ENCODE measurements around the gene KRTCAP2. TPM values are rescaled to one million over a fixed set of nuclear protein-coding genes. Genes with fewer than 3 reads are reported as not detected.
A peak's percentile ranks its signal among the peaks of the same experiment; 100 is the strongest.
"Not testable (repeated sequence)": the region's sequence is repeated elsewhere in the genome, so short reads cannot be mapped to it uniquely, and the experiment has no call there.

The KRTCAP2 gene
- total RNA-seq, 2 donors from 2014 or later = 108 to 166 TPM

DNA sequence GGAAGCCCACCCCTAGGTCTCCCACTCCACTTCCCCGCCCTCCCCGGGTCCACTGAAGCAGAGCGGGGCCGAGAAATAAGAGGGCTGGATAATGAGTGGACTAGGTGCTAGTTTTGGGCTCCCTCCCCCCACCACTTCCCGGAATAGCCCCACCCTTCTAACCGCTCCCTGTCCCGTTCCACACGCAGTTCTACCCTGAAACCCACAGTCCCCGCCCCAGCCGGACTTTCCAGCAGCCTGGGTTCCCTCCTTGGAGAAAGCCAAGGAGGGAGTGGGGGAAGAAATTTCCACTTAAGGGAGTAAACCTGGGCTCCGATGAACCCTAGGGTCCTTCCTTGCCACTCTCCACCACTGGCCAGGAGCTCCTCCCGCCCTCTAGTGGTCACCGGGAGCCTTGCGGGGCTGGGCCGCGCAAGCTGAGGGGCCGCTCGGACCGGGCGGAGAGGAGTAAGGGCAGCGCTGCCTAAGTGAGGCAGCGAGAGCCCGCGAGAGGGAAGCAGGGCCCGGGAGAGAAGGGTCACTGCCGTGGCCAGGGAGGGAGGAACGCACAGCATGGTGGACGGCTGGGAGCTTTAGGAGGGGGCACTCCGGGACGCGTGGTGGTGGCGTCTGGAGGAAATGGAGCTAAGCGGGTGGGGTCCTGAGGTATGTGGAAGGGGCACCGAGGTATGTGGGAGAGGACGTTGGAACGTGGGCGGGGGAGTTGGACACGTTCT is 20.3 kb upstream of the KRTCAP2 start:
- Mint-ChIP-seq H3K9me3 (no peaks in the 10 kb centered on the region), H3K4me3 (peak overlapping the region; percentile 98), H3K4me1 (peaks cover 16% of the 10 kb centered on the region), H3K36me3 (ENCODE audit: low read depth) (peaks cover 30% of the 10 kb centered on the region), H3K27me3 (no peaks in the 10 kb centered on the region), H3K27ac (peak overlapping the region; percentile 99)
- peak; percentile 69 for ATAC-seq (replicated peaks)

DNA sequence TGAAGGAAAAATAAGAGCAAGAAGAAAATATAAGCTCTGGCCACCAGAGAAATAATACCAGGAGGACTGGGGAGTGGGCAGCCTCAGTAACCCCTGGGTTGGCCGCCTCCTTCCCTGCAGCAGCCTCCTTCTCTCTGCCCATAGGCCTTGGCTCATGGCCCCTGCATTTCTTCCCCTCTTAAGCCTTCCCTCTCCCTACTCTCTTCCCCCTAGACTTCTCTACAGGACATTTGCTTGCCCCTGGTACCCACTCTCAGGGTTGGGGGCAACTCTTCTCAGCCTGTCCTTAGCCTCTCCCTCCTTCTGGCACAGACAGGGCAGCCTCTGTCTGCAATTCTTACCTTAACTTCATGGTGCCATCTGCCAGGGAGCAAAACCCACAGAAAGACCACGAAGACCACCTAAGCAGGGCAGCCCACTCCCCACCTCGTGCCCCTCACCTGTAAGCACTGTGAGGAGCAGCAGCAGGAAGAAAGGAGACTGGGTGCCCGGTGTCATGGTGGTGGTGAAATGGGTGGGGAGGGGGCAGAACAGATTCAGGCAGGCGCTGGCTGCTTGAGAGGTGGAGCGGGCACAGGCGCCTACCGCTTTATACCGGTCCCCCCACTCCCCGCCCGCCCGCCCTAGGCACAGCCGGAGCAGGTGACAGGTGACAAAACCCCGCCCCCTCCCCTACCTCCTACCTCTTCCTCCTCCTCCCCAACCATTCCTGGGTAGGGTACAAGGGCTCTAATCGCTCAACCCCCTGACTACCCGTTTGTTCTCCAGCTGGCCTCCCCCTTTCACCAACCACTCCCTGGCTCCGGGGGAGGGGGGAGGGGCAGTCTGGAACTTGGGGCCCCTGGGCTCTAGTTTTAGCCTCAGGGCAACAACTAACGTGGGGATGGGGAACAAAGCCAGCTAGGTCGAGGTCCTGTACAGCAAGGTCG is 19.5 kb upstream of the KRTCAP2 start:
- peaks cover 22% of the 10 kb centered on the region for H3K4me1 Mint-ChIP-seq
- peak overlapping the region; percentile 98 for H3K4me3 Mint-ChIP-seq
- H3K9me3 Mint-ChIP-seq = no peaks in the 10 kb centered on the region
- no peaks in the 10 kb centered on the region for H3K27me3 Mint-ChIP-seq
- peak; percentile 7 for ATAC-seq (replicated peaks)
- peaks cover 30% of the 10 kb centered on the region for H3K36me3 Mint-ChIP-seq (ENCODE audit: low read depth)
- H3K27ac Mint-ChIP-seq = peak overlapping the region; percentile 99

DNA sequence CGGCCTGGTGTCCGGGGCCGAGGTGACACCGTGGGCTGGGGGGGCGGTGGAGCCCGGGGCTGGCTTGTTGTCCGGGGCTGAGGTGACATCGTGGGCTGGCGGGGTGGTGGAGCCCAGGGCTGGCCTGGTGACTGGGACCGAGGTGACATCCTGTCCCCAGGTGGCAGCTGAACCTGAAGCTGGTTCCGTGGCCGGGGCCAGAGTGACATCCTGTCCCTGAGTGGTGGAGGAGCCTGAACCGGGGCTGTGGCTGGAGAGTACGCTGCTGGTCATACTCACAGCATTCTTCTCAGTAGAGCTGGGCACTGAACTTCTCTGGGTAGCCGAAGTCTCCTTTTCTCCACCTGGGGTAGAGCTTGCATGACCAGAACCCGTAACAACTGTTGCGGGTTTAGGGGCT is 18.8 kb upstream of the KRTCAP2 start:
- no peaks in the 10 kb centered on the region for H3K9me3 Mint-ChIP-seq

DNA sequence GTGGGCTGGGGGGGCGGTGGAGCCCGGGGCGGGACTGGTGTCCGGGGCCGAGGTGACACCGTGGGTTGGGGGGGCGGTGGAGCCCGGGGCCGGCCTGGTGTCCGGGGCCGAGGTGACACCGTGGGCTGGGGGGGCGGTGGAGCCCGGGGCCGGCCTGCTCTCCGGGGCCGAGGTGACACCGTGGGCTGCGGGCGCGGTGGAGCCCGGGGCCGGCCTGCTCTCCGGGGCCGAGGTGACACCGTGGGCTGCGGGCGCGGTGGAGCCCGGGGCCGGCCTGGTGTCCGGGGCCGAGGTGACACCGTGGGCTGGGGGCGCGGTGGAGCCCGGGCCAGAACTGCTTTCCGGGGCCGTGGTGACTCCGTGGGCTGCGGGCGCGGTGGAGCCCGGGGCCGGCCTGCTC is 16.8 kb upstream of the KRTCAP2 start:
- H3K27ac Mint-ChIP-seq; H3K27me3 Mint-ChIP-seq; H3K4me3 Mint-ChIP-seq; ATAC-seq (replicated peaks); H3K9me3 Mint-ChIP-seq: not testable (repeated sequence)
- Mint-ChIP-seq H3K4me1 (peaks cover 27% of the 10 kb centered on the region), H3K36me3 (ENCODE audit: low read depth) (peaks cover 16% of the 10 kb centered on the region)

More for the DNA sequence above, 18.8 kb upstream of the KRTCAP2 start:
- Mint-ChIP-seq H3K4me3 (peak overlapping the region; percentile 98), H3K36me3 (ENCODE audit: low read depth) (peaks cover 26% of the 10 kb centered on the region), H3K27ac (peak overlapping the region; percentile 99), H3K27me3 (no peaks in the 10 kb centered on the region), H3K4me1 (peaks cover 26% of the 10 kb centered on the region)
- ATAC-seq (replicated peaks) = no peak

DNA sequence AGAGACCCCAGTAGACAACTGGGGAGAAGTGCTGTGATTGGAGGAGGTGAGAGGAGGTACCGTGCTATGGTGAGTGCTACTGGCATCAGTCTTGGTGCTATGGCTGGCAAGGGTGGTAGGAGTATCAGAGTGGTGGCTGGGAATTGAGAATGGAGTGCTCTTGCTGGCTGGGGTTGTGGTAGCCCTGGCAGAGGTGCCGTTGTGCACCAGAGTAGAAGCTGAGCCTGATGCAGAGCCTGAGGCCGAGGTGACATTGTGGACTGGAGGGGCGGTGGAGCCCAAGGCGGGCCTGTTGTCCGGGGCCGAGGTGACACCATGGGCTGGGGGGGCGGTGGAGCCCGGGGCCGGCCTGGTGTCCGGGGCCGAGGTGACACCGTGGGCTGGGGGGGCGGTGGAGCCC is 15.2 kb upstream of the KRTCAP2 start:
- no peaks in the 10 kb centered on the region for H3K9me3 Mint-ChIP-seq
- peak overlapping the region; percentile 22 for H3K4me3 Mint-ChIP-seq
- no peak for ATAC-seq (replicated peaks)
- peak overlapping the region; percentile 88 for H3K27ac Mint-ChIP-seq
- H3K4me1 Mint-ChIP-seq = peaks cover 25% of the 10 kb centered on the region
- H3K27me3 Mint-ChIP-seq = no peaks in the 10 kb centered on the region
- peaks cover 5% of the 10 kb centered on the region for H3K36me3 Mint-ChIP-seq (ENCODE audit: low read depth)

DNA sequence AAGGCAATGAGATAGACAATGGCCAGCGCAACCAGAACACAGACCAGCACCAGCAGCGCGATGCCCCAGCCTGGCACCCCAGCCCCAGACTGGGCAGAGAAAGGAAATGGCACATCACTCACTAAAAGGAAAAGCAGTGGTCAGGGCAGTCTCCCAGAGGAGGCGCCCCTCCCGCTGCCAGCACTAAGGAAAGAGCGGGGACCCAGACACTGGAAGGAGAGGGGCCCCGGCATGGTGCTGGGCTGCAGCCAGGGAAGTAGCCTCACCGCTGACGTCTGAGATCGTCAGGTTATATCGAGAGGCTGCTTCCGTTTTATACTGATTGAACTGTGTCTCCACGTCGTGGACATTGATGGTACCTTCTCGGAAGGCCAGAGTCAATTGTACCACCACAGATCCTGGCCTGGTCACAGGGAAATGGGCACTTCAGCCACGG is 14.4 kb upstream of the KRTCAP2 start:
- H3K36me3 Mint-ChIP-seq (ENCODE audit: low read depth) = peaks cover 12% of the 10 kb centered on the region
- ATAC-seq (replicated peaks) = no peak
- no peak overlapping the region for H3K4me3 Mint-ChIP-seq
- peak overlapping the region; percentile 16 for H3K27ac Mint-ChIP-seq
- H3K9me3 Mint-ChIP-seq = no peaks in the 10 kb centered on the region
- H3K4me1 Mint-ChIP-seq = peaks cover 23% of the 10 kb centered on the region
- H3K27me3 Mint-ChIP-seq = no peaks in the 10 kb centered on the region

DNA sequence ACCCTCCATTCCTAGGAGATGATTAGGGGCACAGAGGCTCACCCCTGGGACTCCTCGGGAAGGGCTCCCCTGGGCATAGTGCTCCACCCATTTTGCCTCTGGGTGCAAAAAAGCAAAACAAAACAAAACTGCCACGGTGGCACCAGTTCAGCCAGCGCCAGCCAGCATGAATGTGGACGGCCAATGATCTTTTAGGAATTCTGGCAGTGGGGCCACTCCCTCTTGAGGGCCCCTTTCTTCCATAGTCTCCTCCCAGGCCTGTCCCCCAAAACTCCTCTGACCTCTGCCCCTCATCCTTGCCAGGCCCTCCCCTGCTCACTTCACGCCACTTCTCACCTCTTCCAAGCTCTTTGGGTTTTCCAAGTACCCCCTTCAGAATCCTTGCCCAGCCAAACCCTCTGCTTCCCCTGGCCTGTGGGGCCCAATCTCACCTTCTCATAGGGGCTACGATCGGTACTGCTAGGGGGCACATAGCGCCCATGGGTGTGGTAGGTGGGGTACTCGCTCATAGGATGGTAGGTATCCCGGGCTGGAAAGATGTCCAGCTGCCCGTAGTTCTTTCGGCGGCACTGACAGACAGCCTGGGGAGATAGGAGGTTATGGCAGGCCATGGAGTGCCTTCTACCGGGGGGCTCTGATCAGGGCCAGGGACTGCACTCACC is 13.8 kb upstream of the KRTCAP2 start:
- H3K27ac Mint-ChIP-seq = peak overlapping the region; percentile 16
- no peaks in the 10 kb centered on the region for H3K9me3 Mint-ChIP-seq
- H3K4me3 Mint-ChIP-seq = no peak overlapping the region
- ATAC-seq (replicated peaks) = no peak
- H3K27me3 Mint-ChIP-seq = no peaks in the 10 kb centered on the region
- H3K4me1 Mint-ChIP-seq = peaks cover 17% of the 10 kb centered on the region
- H3K36me3 Mint-ChIP-seq (ENCODE audit: low read depth) = peaks cover 14% of the 10 kb centered on the region

DNA sequence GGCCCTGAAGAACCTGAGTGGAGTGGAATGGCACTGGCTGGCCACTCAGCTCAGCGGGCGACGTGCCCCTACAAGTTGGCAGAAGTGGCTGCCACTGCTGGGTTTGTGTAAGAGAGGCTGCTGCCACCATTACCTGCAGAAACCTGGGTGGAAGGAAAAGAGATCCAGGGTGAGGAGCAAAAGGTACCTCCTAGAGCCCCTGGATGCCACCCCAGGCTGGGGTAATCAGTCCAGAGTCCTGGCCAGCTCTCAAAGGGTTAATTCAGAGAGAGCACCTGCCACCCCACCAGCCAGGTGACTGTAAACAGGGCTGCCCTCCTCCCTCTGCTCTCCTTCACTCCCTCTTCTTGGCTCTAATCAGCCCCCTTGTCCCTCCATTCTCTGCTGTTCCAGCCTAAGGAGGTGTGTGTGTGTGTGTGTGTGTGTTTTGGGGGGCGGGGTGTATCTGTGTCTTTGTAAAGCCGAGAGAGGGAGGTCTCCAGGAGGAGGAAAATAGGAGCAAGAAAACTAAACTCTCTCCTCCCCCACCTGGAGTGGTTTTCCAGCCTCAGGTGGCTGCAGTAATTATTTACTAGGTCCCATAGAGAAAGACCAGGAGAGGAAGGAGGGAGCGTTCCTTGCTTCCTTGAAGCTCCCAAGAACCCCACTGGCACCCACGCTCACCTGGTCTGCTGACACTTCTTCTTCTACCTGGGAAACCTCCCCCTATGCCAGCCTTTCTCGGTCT is 13.1 kb upstream of the KRTCAP2 start:
- H3K9me3 Mint-ChIP-seq = no peaks in the 10 kb centered on the region
- H3K27me3 Mint-ChIP-seq = no peaks in the 10 kb centered on the region
- H3K36me3 Mint-ChIP-seq (ENCODE audit: low read depth) = peaks cover 14% of the 10 kb centered on the region
- H3K27ac Mint-ChIP-seq = no peak overlapping the region
- H3K4me1 Mint-ChIP-seq = peaks cover 16% of the 10 kb centered on the region
- no peak overlapping the region for H3K4me3 Mint-ChIP-seq
- peak; percentile 17 for ATAC-seq (replicated peaks)

DNA sequence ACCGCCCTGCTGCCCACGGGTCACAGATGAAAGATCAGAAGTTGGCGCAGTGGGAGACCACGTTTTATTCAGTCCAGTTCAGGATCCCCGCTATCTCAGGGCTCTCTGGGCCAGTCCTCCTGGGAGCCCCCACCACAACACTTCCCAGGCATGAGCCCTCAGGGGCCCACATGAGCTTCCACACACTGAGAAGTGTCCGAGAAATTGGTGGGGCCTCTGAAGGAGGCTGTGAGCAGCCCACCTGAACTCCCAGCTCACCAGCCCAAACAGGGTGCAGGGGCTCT is 12.6 kb upstream of the KRTCAP2 start:
- H3K4me3 Mint-ChIP-seq = no peak overlapping the region
- H3K4me1 Mint-ChIP-seq = peaks cover 16% of the 10 kb centered on the region
- ATAC-seq (replicated peaks) = no peak
- H3K9me3 Mint-ChIP-seq = no peaks in the 10 kb centered on the region
- peaks cover 14% of the 10 kb centered on the region for H3K36me3 Mint-ChIP-seq (ENCODE audit: low read depth)
- H3K27me3 Mint-ChIP-seq = no peaks in the 10 kb centered on the region
- peak overlapping the region; percentile 79 for H3K27ac Mint-ChIP-seq

DNA sequence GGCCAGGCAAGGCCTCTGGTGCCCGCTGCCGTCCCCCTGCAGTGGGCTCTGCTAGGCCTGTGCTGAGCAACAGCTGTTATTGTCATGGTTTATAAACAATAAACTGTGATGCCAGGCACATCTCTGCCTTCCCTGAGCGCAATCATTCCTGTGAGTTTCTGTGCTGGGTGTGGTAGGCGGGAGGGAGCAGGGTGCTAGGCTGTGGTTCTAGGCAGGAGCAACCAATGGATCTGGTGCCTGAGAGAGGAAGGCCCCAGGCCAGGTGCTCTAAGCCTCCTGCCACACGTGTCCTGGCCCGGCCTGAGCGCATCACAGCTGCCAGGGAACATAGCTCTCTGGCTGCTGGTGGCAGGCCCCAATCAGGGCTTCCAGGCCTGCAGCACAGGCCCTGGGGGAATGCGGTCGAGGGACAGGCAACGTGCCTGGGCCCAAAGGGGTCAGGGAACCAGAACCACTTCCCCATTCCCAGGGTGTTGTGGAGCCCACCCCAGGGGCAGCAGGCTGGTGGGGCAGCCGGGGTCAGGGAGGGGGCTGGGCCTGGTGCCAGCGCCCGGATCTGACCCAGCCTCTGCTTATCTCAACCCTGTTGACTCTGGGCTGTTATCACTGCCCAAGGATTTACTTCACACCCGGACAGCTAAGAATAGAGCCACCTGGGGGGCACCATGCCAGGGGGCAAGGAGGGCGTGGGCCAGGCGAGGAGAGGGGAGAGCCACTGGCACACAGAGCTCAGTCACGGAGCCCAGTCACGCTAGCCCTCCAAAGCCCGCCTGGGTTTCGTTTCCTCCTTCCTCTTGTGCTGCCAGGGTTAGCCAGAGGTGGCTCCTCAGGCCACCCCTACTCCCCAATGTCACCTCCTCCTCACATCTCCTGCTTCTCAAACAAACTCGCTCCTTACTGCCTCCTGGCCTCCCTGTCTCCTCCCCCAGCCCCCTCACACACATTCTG is 12.0 kb upstream of the KRTCAP2 start:
- Mint-ChIP-seq H3K4me3 (no peak overlapping the region), H3K36me3 (ENCODE audit: low read depth) (peaks cover 15% of the 10 kb centered on the region), H3K4me1 (peaks cover 16% of the 10 kb centered on the region), H3K9me3 (no peaks in the 10 kb centered on the region), H3K27ac (peak overlapping the region; percentile 79), H3K27me3 (no peaks in the 10 kb centered on the region)
- ATAC-seq (replicated peaks) = no peak

DNA sequence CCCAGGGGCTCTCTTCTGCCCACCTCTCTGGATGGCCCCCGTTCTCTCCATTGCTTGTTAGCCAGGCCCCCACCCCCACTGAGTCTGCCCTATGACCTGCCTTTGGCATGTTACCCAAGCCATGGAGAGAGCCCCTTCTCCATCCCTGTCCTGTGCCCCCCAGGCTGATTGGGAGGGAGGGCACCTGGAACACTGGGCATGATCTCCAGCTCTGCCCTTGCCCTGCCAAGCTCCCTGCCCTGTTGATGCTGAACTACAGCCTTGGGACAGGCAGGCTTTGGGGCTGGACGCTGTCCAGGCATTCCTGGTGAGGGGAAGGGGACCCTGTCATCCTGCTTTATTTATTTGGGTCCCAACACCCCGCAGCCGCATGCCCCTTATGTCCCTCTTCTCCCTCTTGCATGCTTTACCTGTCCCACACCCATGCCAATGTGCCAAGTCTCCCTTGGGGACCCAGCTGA is 11.3 kb upstream of the KRTCAP2 start:
- peaks cover 22% of the 10 kb centered on the region for H3K36me3 Mint-ChIP-seq (ENCODE audit: low read depth)
- no peaks in the 10 kb centered on the region for H3K9me3 Mint-ChIP-seq
- no peaks in the 10 kb centered on the region for H3K27me3 Mint-ChIP-seq
- ATAC-seq (replicated peaks) = no peak
- H3K27ac Mint-ChIP-seq = peak overlapping the region; percentile 79
- H3K4me1 Mint-ChIP-seq = peaks cover 16% of the 10 kb centered on the region
- H3K4me3 Mint-ChIP-seq = no peak overlapping the region

DNA sequence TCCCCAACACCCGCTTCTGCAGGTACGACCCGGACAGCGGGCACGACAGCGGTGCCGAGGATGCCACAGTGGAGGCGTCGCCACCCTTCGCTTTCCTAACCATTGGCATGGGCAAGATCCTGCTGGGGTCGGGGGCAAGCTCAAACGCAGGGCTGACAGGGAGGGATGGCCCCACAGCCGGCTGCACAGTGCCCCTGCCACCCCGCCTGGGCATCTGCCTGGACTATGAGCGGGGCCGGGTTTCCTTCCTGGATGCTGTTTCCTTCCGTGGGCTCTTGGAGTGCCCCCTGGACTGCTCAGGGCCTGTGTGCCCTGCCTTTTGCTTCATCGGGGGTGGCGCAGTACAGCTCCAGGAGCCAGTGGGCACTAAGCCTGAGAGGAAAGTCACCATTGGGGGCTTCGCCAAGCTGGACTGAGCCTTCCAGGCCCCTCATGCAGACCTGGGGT is 10.7 kb upstream of the KRTCAP2 start:
- no peaks in the 10 kb centered on the region for H3K27me3 Mint-ChIP-seq
- peaks cover 16% of the 10 kb centered on the region for H3K4me1 Mint-ChIP-seq
- no peak overlapping the region for H3K27ac Mint-ChIP-seq
- no peaks in the 10 kb centered on the region for H3K9me3 Mint-ChIP-seq
- ATAC-seq (replicated peaks) = no peak
- no peak overlapping the region for H3K4me3 Mint-ChIP-seq
- peaks cover 28% of the 10 kb centered on the region for H3K36me3 Mint-ChIP-seq (ENCODE audit: low read depth)

DNA sequence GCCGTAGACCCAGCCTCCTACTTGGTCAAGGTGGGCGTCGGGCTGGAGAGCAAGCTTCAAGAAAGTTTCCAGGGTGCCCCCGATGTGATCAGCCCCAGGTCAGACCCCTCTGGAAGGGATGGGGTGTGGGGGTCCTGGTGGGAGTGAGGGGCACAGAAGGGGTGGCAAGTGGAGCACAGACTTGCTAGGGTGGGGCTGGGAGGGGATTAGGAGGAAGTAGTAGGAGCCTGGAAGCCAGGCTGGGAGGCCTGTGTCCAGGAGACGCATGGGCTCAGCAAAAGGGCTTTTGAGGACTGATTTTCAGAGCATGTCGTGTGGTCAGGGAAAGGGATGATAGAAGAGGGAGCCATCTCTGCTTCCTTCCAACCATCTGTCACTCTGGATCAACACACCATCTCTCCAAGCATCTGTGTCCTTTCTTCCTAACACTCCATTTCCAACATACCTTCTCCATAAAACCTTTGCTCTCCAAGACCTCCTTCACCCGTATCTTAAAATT is 9.0 kb upstream of the KRTCAP2 start:
- no peaks in the 10 kb centered on the region for H3K27me3 Mint-ChIP-seq
- H3K36me3 Mint-ChIP-seq (ENCODE audit: low read depth) = peaks cover 40% of the 10 kb centered on the region
- peaks cover 8% of the 10 kb centered on the region for H3K4me1 Mint-ChIP-seq
- H3K9me3 Mint-ChIP-seq = no peaks in the 10 kb centered on the region
- H3K27ac Mint-ChIP-seq = no peak overlapping the region
- ATAC-seq (replicated peaks) = no peak
- H3K4me3 Mint-ChIP-seq = no peak overlapping the region
